GM23338 (cell line): ENCODE results near the gene FAM131A. TPM values are rescaled to one million over a fixed set of nuclear protein-coding genes. Genes with fewer than 3 reads are reported as not detected.
A peak's percentile ranks its signal among the peaks of the same experiment; 100 is the strongest.

ENCODE experiments used
- ATAC-seq: fragments of 200-7000 bp; cut with Tn5 transposase; 3 replicates; pipeline ENCODE4 v1.9.1; 2020
- DNase-seq: peaks from one replicate; pipeline ENCODE4 v3.0.0-alpha.2; 2015; ENCODE audit warnings: low spot score
- H2AFZ ChIP-seq: fragments of 200-600 bp; sonication (generic); 2 replicates; pipeline ENCODE4 v1.8.0; 2016; ENCODE audit warnings: antibody characterized with exemption, mild to moderate bottlenecking, moderate library complexity
- H3F3A ChIP-seq: fragments of 200-600 bp; sonication (generic); replicated peaks from 2 replicates; pipeline ENCODE4 v1.8.0; 2017; ENCODE audit warnings: antibody characterized with exemption, mixed run types, low read depth
- H3K27ac ChIP-seq: fragments of 200-600 bp; sonication (generic); 2 replicates; pipeline ENCODE4 v1.6.1; 2016; ENCODE audit warnings: low read depth
- H3K27me3 ChIP-seq: fragments of 200-600 bp; sonication (generic); 2 replicates; pipeline ENCODE4 v1.8.0; 2016; ENCODE audit warnings: mild to moderate bottlenecking, mixed run types, moderate library complexity; ENCODE audit not compliant: insufficient read depth
- H3K36me3 ChIP-seq: fragments of 200-600 bp; sonication (generic); 2 replicates; pipeline ENCODE4 v1.8.0; 2016; ENCODE audit warnings: mild to moderate bottlenecking; ENCODE audit not compliant: insufficient read depth
- H3K4me1 ChIP-seq: fragments of 200-600 bp; sonication (generic); 2 replicates; pipeline ENCODE4 v1.8.0; 2016; ENCODE audit warnings: mild to moderate bottlenecking, moderate library complexity; ENCODE audit not compliant: insufficient read depth
- H3K4me2 ChIP-seq: fragments of 200-600 bp; sonication (generic); 2 replicates; pipeline ENCODE4 v1.7.1; 2017; ENCODE audit warnings: mixed run types
- H3K4me3 ChIP-seq: fragments of 200-600 bp; sonication (generic); 2 replicates; pipeline ENCODE4 v1.6.1; 2016; ENCODE audit warnings: mixed run types
- H3K79me2 ChIP-seq: fragments of 200-600 bp; sonication (generic); replicated peaks from 2 replicates; pipeline ENCODE4 v1.8.0; 2017; ENCODE audit warnings: mild to moderate bottlenecking; ENCODE audit not compliant: insufficient read depth
- H3K9me2 ChIP-seq: fragments of 200-600 bp; sonication (generic); 2 replicates; pipeline ENCODE4 v1.8.0; 2017; ENCODE audit not compliant: insufficient read depth
- H4K20me1 ChIP-seq: fragments of 200-600 bp; sonication (generic); replicated peaks from 2 replicates; pipeline ENCODE4 v1.8.0; 2017; ENCODE audit warnings: mild to moderate bottlenecking; ENCODE audit not compliant: insufficient read depth
- H3K27ac Mint-ChIP-seq: 2 replicates; pipeline ENCODE4 v1.8.0; 2020; ENCODE audit warnings: inconsistent platforms, mild to moderate bottlenecking, moderate library complexity, mixed read lengths
- H3K27me3 Mint-ChIP-seq: 3 replicates; pipeline ENCODE4 v1.8.0; 2022; ENCODE audit warnings: low read depth, mild to moderate bottlenecking, moderate library complexity, mixed read lengths, inconsistent platforms; ENCODE audit not compliant: insufficient read depth, poor library complexity
- H3K36me3 Mint-ChIP-seq: 3 replicates; pipeline ENCODE4 v1.8.0; 2021; ENCODE audit warnings: low read depth, mild to moderate bottlenecking, inconsistent platforms, moderate library complexity, mixed read lengths
- H3K4me1 Mint-ChIP-seq: 3 replicates; pipeline ENCODE4 v1.8.0; 2020; ENCODE audit warnings: mild to moderate bottlenecking, inconsistent platforms, mixed read lengths
- H3K4me3 Mint-ChIP-seq: 3 replicates; pipeline ENCODE4 v1.8.0; 2021; ENCODE audit warnings: moderate library complexity, mild to moderate bottlenecking, inconsistent platforms, mixed read lengths
- H3K9me3 Mint-ChIP-seq: 3 replicates; pipeline ENCODE4 v1.8.0; 2020; ENCODE audit warnings: moderate library complexity, mild to moderate bottlenecking, inconsistent platforms, mixed read lengths
- EZH2 ChIP-seq: fragments of 200-600 bp; sonication (generic); IDR thresholded peaks from one replicate; pipeline ENCODE4 v1.8.0; 2017; ENCODE audit warnings: antibody characterized with exemption, mild to moderate bottlenecking, low read depth; ENCODE audit not compliant: unreplicated experiment
- POLR2AphosphoS5 ChIP-seq: IDR thresholded peaks from 2 replicates; pipeline ENCODE4 v1.6.1; 2016; ENCODE audit warnings: antibody characterized with exemption, low read depth
- REST ChIP-seq: IDR thresholded peaks from one replicate; pipeline ENCODE4 v1.6.1; 2018; ENCODE audit warnings: antibody characterized with exemption; ENCODE audit not compliant: unreplicated experiment
- STAT1 ChIP-seq: IDR thresholded peaks from one replicate; pipeline ENCODE4 v1.6.1; 2016; ENCODE audit warnings: antibody characterized with exemption; ENCODE audit not compliant: unreplicated experiment
- ZNF331 ChIP-seq: fragments of 250-450 bp; sonication (Bioruptor Pico); IDR thresholded peaks from 2 replicates; pipeline ENCODE4 v1.5.0; 2020; ENCODE audit warnings: low read depth, mild to moderate bottlenecking, moderate library complexity
- ZNF462 ChIP-seq: fragments of 250-450 bp; sonication (Bioruptor Pico); IDR thresholded peaks from 2 replicates; pipeline ENCODE4 v1.5.0; 2020; ENCODE audit warnings: mild to moderate bottlenecking, moderate library complexity
- polyA plus RNA-seq: library from polyadenylated mRNA; unstranded; fragments of >200 nt; fragmentation: Nextera tagmentation; extraction: Ambion mirVana; gene quantifications from 2 replicates; pipeline ENCODE4 v1.2.1, GENCODE V29; 2016
- total RNA-seq: library from RNA; depleted of rRNA; stranded (reverse); fragments of >200 nt; shearing (Covaris generic); gene quantifications from 2 replicates; pipeline ENCODE4 v1.2.3, GENCODE V29; 2014

Gene FAM131A
- total and polyA plus RNA-seq, 2 experiments from 2014 or later, result 6.7 to 31.8 TPM

DNA sequence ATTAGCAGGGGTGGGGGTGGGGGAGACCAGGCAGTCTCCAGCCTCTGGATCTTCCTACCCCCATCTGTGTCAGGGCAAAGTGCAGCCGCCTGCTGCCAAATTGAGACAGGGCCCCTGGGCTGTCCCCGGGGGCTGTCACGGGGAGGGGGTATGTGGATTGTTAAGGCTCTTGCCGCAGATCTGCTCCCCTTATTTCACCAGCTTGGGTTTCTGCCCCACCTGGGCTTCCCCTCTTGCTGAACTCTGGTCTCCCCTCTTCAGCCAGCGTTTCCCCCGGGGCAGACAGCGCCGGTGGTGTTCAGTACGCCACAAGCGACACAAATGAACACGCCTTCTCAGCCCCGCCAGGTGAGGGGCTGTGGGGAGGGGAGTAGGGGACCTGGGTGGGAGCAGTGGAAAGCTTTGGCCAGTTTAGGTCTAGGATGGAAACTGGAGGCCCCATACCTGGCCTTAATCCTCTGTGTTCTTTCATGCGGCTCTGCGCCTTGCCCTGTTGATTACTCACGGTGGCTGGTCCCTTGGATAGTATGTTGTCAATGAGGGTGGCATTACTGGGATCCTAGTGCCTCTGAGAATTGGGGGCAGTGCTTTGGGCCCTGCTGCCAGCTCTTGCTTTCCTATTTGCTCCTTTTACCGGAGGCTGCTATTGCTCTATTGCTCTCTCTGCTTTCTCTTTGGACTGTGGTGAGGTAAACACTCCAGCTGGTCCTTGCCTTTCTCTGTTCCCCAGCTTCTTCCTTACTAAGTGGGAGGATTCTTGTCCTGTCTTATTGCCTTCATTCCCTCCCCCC is 21.3 kb upstream of the FAM131A start:
- H4K20me1 ChIP-seq, result peaks cover 47% of the 10 kb centered on the region
- H3K9me2 ChIP-seq, result no peaks in the 10 kb centered on the region
- peaks cover 8% of the 10 kb centered on the region; the same call in 1 of the 2 replicates for H3F3A ChIP-seq
- no peaks in the 10 kb centered on the region for H3K9me3 Mint-ChIP-seq
- no peak for TF ChIP-seq ZNF331 (CRISPR knock-in tag)
- no peak for TF ChIP-seq POLR2AphosphoS5
- no peak for TF ChIP-seq REST
- no peak for TF ChIP-seq EZH2
- H3K27me3 Mint-ChIP-seq, result peaks cover 22% of the 10 kb centered on the region
- peaks cover 29% of the 10 kb centered on the region for H3K4me1 Mint-ChIP-seq
- H3K27ac Mint-ChIP-seq, result peak overlapping the region; percentile 83; the same call in 1 of the 2 replicates
- peak overlapping the region; percentile 92 for H3K4me3 Mint-ChIP-seq
- H3K36me3 ChIP-seq, result peaks cover 28% of the 10 kb centered on the region
- H2AFZ ChIP-seq, result no peak overlapping the region
- peaks cover 61% of the 10 kb centered on the region for H3K79me2 ChIP-seq
- DNase-seq (no peak), ATAC-seq (no peak; the same call in 2 of the 3 replicates)
- H3K4me1 ChIP-seq, result peaks cover 11% of the 10 kb centered on the region
- no peak overlapping the region for H3K27ac ChIP-seq
- peaks cover 52% of the 10 kb centered on the region for H3K36me3 Mint-ChIP-seq
- H3K27me3 ChIP-seq, result no peaks in the 10 kb centered on the region
- peak overlapping the region; percentile 93 for H3K4me2 ChIP-seq
- peak overlapping the region; percentile 92 for H3K4me3 ChIP-seq

DNA sequence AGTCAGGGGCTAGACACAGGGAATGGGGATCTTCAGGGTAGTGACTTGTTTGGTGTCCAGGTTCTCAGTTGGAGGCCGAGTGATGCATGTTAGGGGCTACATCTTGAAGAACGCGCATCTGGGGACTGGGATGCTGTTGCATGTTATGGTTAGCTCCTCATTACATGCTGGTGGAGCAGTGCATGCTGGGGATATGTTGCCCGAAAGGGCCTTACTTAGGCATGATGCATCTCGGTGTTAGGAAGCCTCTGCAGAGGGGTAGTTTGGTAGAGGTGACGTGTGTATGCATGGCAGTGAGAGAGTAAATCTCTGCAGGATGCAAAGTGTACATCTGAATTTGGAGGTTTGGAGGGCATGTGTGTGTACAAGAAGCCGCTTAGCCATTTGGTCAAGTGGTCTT is 20.6 kb upstream of the FAM131A start:
- Histone ChIP-seq H3K27me3 (no peaks in the 10 kb centered on the region), H3K4me2 (peak overlapping the region; percentile 93), H3F3A (peaks cover 8% of the 10 kb centered on the region; the same call in 1 of the 2 replicates), H3K36me3 (peaks cover 35% of the 10 kb centered on the region), H4K20me1 (peaks cover 50% of the 10 kb centered on the region), H3K27ac (no peak overlapping the region), H3K9me2 (no peaks in the 10 kb centered on the region), H3K4me3 (peak overlapping the region; percentile 92), H3K79me2 (peaks cover 67% of the 10 kb centered on the region), H2AFZ (no peak overlapping the region), H3K4me1 (peaks cover 11% of the 10 kb centered on the region)
- peaks cover 59% of the 10 kb centered on the region for H3K36me3 Mint-ChIP-seq
- H3K4me3 Mint-ChIP-seq, result peak overlapping the region; percentile 92
- H3K27ac Mint-ChIP-seq, result peak overlapping the region; percentile 26; the same call in 1 of the 2 replicates
- no peak for DNase-seq
- H3K27me3 Mint-ChIP-seq, result peaks cover 22% of the 10 kb centered on the region
- no peaks in the 10 kb centered on the region for H3K9me3 Mint-ChIP-seq
- peaks cover 29% of the 10 kb centered on the region for H3K4me1 Mint-ChIP-seq
- ATAC-seq, result no peak
- TF ChIP-seq ZNF331 (CRISPR knock-in tag) (no peak), EZH2 (no peak), REST (no peak), ZNF462 (CRISPR knock-in tag) (no peak), STAT1 (no peak)
